KBM-7 (cell line): ENCODE data around the gene ABCA7.
"Not testable (repeated sequence)": the region's sequence is repeated elsewhere in the genome, so short reads cannot be mapped to it uniquely, and the experiment has no call there.

Source experiments
- DNase-seq: peaks from one replicate; pipeline ENCODE4 v3.0.0-alpha.2; 2015
- in situ Hi-C: fragments of 300-500 bp; cut with MboI; formaldehyde crosslinking; loops from 2 replicates; pipeline ENCODE4 v1.14.3; 2020; ENCODE audit warnings: low sequenced_read_pairs, low pct_unique_long_range_greater_than_20kb, mixed read lengths

Gene ABCA7

DNA sequence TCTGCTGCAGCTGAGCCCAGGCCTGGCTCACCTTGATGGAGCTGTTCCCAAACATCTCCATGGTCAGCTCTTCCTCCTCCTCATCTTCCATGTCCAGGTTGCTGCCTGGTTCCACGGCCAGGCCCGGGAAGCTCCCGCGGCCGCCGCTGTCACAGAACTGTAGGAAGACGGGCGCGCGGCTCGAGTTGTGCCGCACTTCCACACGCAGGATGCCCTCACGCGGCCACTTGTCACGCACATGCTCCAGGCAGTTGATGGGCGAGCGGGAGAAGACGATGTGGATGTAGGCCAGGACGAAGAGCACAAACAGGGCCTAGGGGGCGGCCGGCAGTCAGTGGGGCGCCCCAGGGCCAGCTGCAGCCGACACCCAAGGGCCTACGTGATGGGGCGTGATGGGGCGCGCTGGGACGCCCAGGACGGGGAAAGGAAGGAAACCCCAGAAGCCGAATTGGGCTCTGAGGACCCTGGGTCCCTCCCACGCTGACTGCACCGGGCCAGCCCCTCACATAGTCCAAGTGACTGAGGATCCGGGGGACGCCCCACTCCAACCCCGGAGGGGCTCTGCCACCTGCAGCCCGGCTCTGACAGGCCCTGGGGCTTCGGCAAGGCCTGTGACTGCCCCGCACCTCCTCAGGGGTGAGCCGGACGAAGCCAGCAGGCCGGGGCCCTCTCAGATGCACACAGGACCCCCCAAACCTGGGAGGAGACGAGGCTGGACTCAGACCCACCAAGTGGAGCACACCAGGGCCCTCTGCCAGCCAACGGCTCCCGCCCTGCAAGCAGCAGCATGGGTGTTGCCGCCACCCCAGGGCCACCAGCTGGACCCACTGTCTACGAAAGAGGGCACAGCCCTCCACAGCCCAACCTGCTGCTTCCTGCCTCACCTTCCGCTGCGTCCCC lies 25.5 kb upstream of the ABCA7 start:
- in situ Hi-C loops, result no loop called here
- no peak for DNase-seq

DNA sequence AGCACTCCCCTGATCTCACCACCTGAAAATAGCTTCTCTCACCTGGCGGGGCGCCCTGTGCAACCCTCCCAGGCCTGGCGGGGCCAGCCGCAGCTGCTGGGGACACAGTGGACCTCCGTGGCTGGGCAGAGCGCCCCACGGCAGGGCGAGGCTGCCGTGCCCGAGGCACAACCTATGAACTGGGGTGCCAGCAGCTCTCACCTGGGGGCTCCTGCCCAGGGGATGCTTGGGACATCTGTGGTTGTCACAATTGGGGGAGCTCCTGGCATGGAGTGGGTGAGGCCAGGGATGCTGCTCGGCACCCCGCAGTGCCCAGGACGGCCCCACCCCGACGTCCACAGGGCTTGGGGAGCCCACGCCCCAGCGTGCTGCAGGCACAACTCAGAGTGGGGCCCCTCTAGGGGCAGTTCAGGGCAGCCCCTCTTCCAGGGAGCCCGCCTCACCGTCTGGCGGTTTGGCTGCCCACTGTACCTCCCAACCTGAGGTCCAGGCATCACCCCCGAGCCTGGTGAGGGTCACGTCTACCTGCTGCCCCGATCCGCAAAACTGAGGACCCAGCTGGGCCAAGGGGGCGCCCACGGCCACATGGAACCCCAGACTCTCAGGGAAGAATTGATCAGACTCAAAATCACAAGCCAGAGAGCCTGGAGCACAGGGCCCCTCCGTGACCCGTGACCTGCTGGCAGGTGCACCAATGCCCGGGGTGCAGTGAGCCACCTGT lies 24.7 kb upstream of the ABCA7 start:
- DNase-seq, result no peak
- in situ Hi-C loops, result no loop called here

DNA sequence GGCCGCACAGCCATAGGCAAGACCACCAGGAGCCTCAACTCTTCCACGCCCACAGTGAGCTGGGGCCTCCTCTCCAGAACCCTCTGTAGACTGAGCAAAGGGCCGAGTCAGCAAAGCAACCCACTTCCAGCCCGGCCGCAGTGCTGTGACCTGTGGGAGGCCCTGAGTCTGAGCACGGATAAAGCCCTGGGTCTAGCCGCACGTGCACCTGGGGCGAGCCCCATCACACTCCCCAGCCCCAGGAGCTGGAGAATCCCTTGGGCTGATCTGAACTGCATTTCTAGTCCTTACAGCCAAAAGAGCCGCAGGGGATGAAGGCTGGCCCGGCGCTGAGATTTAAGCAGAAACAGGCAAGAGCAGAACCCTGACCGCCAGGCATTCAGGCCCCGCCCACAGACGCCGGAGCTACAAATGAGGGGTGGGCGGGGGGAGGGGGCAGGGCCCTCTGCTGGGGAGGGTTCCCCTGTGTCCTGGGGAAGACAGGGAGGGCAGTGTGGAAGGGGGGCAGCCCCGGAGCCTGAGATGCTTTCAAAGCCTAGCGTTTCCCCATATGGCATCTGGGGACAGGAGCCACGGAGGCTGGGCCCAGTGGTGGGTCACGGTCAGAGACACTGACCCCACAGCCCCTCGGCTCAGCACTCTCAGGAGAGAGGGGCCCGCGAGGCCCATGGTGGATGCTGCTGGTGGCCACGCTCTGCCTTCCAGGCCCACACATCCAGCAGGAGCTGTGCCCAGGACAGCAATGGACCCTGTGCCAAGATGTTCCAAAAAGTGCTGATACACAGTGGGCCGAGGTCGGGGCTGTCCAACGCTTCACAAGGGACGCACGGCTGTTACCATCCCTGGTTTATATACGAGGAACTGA lies 23.9 kb upstream of the ABCA7 start:
- in situ Hi-C loops, result no loop called here

DNA sequence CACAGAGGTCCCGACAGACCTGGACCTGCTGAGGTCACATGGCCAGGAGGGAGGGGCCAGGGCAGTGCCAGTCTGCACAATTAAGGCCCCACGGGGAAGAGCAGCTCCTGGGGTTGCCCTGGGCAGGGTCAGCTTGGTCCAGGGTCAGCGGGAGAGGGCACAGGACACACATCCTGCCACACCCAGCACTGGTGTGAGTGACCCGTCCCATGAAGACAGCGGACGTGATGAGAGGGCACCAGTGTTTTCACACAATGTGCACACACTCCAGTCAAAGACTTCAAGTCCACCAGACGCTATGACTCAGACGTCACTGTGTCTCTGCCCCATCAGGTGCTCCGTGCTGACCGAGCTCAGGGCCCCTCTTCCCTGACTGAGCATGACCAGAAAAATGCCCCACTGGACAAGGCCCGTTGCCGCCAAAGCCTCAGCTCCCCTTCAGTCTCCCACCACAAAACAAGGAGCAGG lies 23.2 kb upstream of the ABCA7 start:
- in situ Hi-C loops, result no loop called here
- DNase-seq, result no peak

More for the DNA sequence above, 23.9 kb upstream of the ABCA7 start:
- no peak for DNase-seq

DNA sequence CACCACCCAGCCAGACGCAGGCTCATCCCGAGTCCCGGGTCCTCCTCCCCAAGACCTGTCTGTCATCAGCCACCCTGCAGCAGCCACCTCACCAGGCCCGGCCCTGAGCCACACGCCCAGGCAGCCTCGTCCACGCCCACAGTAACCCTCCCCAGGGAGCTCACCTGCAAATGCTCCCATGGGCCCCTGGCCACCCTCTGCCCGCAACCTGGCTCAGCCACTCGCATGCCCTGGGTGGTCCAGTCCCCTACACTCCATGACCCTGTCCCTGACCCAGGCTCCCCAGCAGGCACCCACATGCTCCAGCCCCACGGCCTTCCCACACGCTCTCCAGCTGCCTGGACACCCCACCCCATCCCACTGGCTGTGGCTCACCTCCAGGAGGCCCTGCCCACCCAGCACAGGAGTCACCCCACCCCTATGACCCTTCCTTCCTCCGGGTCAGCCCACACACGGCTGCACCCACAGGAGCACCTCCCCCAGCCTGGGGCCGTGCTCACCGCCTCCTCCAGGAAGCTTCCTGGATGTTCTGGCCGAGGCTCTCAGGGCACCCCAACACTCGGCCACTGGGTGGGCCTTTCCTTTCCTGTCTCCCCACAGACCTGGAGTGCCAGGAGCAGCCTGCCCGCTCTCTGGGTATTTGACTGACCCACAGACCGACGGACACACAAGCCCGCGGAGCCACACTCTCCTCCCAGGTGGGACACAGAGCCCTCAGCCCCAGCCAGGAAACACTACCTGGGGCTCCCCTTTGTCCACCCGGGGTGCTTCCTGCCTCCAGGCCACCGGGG lies 22.6 kb upstream of the ABCA7 start:
- no peak for DNase-seq

DNA sequence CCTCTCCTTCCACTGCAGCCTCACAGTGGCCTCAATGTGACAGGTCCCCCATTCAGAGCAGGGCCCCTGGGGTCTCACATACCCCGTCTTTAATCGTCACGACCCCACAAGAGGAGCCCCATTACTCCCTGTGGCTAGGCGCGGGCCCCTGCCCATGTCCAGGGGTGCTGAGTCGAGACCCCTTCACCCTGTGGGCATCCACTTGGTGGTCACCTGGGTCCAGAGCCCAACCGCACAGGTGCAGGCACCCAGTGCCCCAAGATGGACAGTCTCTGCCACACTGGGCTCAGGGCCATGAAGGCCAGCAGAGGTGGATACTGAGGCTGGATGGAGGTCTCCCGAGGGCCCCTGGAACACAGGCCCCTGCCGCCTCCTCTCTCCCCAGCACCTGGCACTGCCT lies 22.0 kb upstream of the ABCA7 start:
- no peak for DNase-seq
- in situ Hi-C loops, result no loop called here

More for the DNA sequence above, 22.6 kb upstream of the ABCA7 start:
- in situ Hi-C loops, result no loop called here

DNA sequence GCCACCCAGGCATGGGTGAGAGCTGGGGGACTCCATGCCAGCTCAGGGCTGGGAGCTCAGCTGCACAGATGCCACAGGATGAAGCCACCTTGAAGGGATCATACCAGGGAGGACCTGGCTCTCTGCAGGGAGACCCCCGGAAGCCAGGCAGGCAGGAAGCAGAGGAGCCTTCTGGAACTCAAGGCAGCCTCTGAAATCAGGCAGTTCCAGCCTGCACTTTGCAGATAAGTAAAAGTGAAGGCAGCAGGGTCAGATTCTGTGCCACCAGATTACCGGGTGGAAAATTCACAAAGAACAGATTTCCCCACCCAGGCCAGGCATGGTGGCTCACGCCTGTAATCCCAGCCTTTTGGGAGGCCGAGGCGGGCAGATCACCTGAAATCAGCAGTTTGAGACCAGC lies 21.5 kb upstream of the ABCA7 start:
- in situ Hi-C loops, result no loop called here
- DNase-seq, result no peak

DNA sequence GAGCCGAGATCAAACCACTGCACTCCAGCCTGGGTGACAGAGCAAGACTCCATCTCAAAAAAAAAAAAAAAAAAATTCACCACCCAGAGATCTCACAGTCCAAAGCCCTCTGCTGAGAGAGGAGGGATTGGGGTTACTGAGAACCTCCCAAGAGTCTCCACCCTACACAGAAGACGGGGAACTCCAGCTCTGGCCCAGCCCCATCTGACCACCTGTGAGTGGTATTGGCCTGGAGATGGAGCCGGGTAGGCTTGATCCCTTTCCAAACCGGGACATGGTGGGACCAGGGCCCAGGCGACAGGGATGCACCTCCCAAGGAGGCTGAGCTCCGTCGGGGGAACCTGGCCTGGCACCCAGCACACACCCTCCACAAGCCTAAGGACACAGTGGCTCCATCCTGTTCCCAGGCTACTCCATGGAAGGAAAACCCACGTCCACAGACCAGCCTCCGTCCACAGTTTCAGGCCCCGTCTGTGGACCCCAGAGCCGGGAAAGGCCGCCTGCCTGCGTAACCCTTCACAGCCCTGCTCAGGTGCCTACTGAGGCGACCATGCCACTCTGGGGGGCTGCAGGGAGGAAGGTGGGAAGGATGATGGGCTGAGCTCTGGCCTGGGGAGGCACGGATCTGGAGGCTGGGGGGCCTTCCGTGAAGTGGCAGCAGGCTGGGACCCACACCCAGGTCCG lies 20.8 kb upstream of the ABCA7 start:
- in situ Hi-C loops, result no loop called here
- no peak for DNase-seq

DNA sequence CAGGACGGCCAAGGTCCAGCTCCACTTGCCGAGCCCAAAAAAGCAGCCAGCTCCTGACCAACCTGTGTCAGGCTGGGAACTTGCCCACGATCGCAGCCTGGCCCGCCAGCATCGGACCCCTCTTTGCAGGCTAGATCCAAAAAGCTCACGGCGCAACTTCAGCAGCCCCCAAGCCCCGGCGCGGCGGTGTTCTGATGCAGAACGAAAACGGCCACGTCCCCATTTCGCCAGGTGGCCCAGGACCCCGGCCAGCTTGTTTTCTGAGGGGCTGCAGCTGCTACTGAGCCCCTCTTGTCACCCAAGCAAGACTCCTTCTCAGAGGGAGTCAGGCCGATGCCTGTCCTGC lies 20.3 kb upstream of the ABCA7 start:
- no peak for DNase-seq
- in situ Hi-C loops, result no loop called here

DNA sequence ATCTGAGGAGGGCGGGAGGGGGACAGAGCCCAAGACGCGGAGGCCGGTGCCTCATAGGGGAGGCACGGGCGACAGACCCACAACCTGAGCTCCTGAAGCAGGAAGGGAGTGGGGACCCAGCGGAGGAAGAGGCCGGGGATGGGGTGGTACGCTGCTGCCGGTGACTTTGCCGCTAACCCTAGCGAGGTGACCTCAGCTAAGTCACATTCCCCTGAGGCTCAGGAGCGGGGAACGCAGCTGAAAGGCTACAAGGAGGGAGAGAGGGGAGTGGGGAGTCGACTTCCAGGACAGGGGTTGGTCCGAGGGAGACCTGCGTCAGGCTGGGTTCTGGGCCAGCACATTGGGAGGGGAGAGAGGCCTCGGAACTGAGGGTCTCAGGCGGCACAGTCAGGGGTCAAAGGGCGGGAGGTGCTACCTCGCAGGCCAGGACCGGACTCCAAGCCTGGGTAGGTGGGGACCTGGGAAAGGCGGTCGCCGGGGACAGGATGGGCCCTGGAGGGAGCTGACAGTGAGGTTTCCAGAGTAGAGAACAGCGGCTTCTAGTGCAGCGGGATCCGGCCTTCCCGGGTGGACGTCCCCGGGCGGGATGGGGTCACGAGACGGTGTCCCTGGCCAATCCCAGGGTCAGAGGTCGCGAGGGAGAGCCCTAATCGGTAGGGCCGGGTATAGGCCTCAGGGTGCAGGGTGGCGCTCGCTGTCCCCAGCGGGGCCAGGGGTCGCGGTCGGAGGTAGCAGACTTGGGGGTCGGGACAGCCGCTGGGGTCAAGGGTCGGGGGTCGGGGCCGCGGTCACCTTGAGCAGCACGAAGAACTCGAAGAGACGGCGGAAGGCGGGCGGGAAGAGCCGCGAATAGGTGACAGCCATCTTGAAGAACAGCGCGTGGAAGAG lies 19.7 kb upstream of the ABCA7 start:
- in situ Hi-C loops, result no loop called here
- DNase-seq, result no peak

DNA sequence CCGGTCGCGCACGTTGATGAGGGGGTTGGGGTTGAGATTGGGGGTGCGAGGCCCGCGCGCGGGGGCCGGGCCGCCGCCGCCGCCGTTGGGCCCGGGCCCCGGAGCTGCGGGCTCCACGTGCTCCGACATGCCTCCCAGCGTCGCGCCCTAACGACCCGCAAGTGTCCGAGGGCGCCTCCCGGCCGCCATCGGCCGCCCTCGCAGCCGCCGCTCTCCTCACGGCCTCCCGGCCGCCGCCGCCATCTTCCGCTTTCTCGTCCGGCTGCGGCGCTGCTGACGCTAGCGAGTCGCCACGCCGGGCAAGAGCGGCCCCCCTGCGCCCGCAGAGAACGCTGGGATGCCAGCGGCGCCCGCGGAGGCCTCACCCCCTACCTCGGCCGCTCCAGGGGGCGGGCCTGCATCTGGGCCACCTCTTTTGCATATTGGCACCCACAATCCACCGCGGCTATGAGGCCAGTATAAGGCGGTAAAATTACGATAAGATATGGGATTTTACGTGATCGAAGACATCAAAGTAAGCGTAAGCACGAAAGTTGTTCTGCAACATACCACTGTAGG lies 19.0 kb upstream of the ABCA7 start, which contains the start of gene TMEM259:
TMEM259 (minus strand) TSS at position 256 of the 558 bp plus-strand sequence; CDS start at position 129, 127 bp downstream.
- DNase-seq, result peak; percentile 97
- in situ Hi-C loops, result no loop called here

DNA sequence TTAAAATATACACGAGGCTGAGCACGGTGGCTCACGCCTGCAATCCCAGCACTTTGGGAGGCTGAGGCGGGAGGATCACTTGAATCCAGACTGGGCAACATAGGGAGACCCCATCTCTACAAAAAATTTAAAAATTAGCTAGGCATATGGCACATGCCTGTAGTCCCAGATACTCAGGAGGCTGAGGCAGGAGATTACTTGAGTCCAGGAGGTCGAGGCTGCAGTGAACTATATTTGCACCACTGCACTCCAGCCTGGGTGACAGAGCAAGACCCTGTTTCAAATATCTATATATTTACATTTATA lies 16.1 kb upstream of the ABCA7 start:
- DNase-seq, in situ Hi-C loops: not testable (repeated sequence)

DNA sequence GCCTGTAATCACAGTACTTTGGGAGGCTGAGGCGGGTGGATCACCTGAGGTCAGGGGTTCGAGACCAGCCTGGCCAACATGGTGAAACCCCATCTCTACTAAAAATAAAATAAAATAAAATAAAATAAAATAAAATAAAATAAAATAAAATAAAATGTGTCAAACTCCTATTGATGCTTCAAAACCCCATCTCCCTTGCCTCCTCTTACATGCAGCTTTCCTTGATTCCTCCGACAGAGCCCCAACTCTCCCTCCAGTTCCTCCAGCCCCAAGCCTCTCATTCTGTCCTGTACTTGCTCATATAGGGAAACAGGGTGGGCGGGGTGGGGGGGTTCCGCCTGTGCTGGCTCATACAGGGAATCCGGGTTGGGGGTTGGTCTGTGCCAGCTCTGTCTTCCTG lies 14.8 kb upstream of the ABCA7 start:
- in situ Hi-C loops, DNase-seq: not testable (repeated sequence)

DNA sequence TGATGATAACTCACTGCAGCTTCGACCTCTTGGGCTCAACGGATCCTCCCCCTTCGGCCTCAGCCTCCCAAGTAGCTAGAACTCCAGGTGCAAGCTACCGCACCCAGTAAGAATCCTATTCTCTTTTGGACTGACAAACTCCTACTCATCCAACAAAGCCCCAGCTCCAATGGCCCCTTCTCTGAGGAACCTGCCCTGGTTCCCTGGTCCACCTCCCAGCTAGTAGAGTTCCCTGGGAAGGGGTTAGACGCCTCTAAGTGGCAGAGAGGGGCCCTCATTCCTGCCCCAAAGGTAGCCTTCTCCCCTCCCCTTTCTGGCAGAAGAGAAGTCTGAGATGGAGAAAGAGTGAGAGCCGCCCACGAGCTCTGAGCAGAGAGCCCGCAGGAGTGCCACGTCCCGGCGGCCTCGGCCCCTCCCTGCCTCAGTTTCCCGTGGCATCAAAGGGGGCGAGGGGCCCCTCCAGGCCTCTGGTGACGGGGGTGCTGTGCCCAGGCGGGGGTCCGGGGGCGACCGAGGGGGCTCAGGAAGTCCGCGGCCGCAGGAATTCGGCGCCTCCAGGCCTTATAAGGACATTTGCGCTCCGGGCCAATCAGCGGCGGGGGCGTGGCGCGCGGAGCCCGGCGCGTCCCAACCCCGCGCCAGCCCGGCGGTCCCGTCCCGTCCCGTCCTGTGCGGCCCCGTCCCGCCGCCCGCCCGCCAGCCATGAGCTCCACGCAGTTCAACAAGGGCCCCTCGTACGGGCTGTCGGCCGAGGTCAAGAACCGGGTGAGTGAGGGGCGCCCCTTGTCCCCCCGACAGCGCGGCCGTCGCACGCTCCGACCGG lies 13.7 kb upstream of the ABCA7 start, which contains the start of gene CNN2:
CNN2 (plus strand) TSS at position 649 of the 823 bp plus-strand sequence; CDS start at position 703, 54 bp downstream.
- in situ Hi-C loops, result no loop called here

DNA sequence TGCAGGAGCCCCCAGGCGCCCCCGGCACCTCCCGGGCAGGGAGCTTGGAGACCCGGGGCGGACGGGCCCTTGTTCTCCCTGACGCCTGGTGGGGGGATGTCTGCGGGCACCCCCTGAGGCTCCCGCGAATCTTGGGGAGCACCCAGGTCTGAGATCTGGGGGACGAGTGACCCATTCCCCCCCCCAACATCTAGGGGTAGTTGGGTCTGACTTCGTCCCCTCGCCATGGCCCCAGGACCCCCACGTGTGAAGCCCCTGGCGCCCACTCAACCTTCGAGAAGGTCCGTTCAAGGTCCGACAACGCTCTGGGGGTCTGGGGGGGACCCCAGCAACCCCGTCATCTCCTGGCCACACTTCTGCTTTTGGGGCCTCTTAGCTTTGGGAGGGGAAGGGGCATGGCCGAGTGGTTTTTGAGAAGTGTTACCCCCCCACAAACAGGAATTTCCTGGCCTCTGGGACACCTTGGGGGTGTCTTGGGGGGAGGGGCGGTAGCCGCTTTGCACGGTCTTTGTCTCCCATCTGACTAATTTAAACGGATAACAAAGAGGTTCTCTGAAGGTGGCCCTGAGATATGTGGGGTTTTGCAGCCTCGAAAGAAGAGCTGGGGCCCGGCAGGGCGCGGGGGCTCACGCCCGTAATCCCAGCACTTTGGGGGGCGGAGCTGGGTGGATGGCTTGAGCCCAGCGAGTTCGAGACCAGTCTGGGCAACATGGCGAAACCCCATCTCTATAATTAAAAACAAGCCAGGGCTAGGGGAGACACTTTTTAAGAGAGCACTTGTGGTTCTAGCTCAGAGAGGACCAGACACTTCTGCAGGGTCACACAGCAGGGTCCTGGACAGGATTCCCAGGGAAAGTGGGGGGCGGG lies 12.9 kb upstream of the ABCA7 start:
- in situ Hi-C loops, result no loop called here
- DNase-seq, result peak; percentile 63

More for the DNA sequence above, 13.7 kb upstream of the ABCA7 start, which contains the start of gene CNN2:
- DNase-seq, result peak; percentile 71
